Bronchial epithelial cell (primary cell): Measurements from ENCODE around the gene DFFB. TPM values are rescaled to one million over a fixed set of nuclear protein-coding genes. Genes with fewer than 3 reads are reported as not detected.

ENCODE experiments used
- DNase-seq: peaks from one replicate; pipeline ENCODE4 v3.0.0-alpha.2; 2010; ENCODE audit warnings: low read depth
- FAIRE-seq: peaks from 2 replicates; lab custom pipeline; 2011; peaks lifted over from hg19 to GRCh38; lab: Jason Lieb, UNC
- H3K27me3 ChIP-seq: 2 replicates; pipeline ENCODE4 v1.5.1; 2011; ENCODE audit warnings: low read length; ENCODE audit not compliant: control insufficient read depth, insufficient read depth
- H3K36me3 ChIP-seq: 2 replicates; pipeline ENCODE4 v1.5.1; 2011; ENCODE audit warnings: low read length; ENCODE audit not compliant: control insufficient read depth, insufficient read depth
- H3K4me3 ChIP-seq: 2 replicates; pipeline ENCODE4 v1.5.1; 2011; ENCODE audit warnings: mild to moderate bottlenecking, low read depth, low read length, control low read depth
- CTCF ChIP-seq: IDR thresholded peaks from 2 replicates; pipeline ENCODE4 v1.5.1; 2011; ENCODE audit warnings: mild to moderate bottlenecking, moderate library complexity, low read length, control low read depth, inconsistent platforms; ENCODE audit not compliant: insufficient read depth, severe bottlenecking
- total RNA-seq: library from RNA; depleted of rRNA; stranded (reverse); fragments of >200 nt; gene quantifications from 2 replicates; pipeline ENCODE4 v1.2.1, GENCODE V29; 2014

Gene DFFB
- total RNA-seq, 1 donor from 2014 or later: 3.9 TPM

DNA sequence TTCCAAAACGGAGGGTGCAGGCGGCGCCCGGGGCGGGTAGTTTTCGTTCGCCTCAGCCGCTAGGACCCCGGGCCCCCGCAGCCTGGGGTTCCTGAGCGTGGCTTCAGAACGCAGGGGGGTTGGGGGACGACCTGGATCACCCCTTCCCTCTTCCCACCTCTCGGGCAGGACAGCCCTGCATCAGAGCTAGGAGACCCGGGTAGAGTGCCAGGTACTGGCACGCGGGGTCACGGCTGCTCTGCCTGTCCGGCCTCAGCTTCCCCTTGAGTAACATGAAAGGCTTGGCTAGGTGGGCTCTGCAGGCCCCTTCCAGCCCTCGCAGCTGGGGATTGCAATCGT is 484 bp downstream of the DFFB start:
- DNase-seq (no peak), FAIRE-seq (no peak)
- no peaks in the 10 kb centered on the region for H3K27me3 ChIP-seq
- no peaks in the 10 kb centered on the region for H3K36me3 ChIP-seq
- no peak for TF ChIP-seq CTCF
- peak overlapping the region; percentile 60 for H3K4me3 ChIP-seq

GRCh38 chr1:3858231-3858981 is 1.1 kb downstream of the DFFB start:
- Histone ChIP-seq H3K36me3 (no peaks in the 10 kb centered on the region), H3K27me3 (no peaks in the 10 kb centered on the region), H3K4me3 (peak overlapping the region; percentile 60)
- FAIRE-seq: no peak
- DNase-seq: peak; percentile 23
- TF ChIP-seq CTCF: peak; percentile 27

GRCh38 chr1:3863231-3863935 is 6.1 kb downstream of the DFFB start:
- DNase-seq: no peak
- Histone ChIP-seq H3K4me3 (no peak overlapping the region), H3K36me3 (no peaks in the 10 kb centered on the region), H3K27me3 (no peaks in the 10 kb centered on the region)
- TF ChIP-seq CTCF: no peak
- no peak for FAIRE-seq

GRCh38 chr1:3864884-3865283 is 7.6 kb downstream of the DFFB start:
- TF ChIP-seq CTCF: no peak
- peak; percentile 51 for DNase-seq
- H3K27me3 ChIP-seq: no peaks in the 10 kb centered on the region
- FAIRE-seq: no peak
- H3K4me3 ChIP-seq: no peak overlapping the region
- H3K36me3 ChIP-seq: no peaks in the 10 kb centered on the region

- no peak for TF ChIP-seq CTCF
- DNase-seq (no peak), FAIRE-seq (no peak)
- Histone ChIP-seq H3K4me3 (no peak overlapping the region), H3K27me3 (no peaks in the 10 kb centered on the region), H3K36me3 (peaks cover 1% of the 10 kb centered on the region)
Observed at GRCh38 chr1:3865606-3866160, 8.4 kb downstream of the DFFB start.
